ENCODE measurements around the gene SETMAR.
"Not testable (repeated sequence)": the region's sequence is repeated elsewhere in the genome, so short reads cannot be mapped to it uniquely, and the experiment has no call there.

SETMAR gene

GRCh38 chr3:4303187-4304123 lies at the start of gene SETMAR:
Gene SETMAR, plus strand, starts transcription at chr3:4303369. Its CDS starts 2 bp downstream, at chr3:4303371.
- H3K4me1 Mint-ChIP-seq (ENCODE audit: low read depth): peaks cover 15% of the 10 kb centered on the region
- H3K27me3 Mint-ChIP-seq (ENCODE audit: low read depth): peaks cover 5% of the 10 kb centered on the region
- peak within 1 kb of the TSS; percentile 96 for H3K4me3 Mint-ChIP-seq
- H3K27ac Mint-ChIP-seq: peak within 1 kb of the TSS; percentile 99
- no peaks in the 10 kb centered on the region for H3K9me3 Mint-ChIP-seq
- peaks cover 3% of the 10 kb centered on the region for H3K36me3 Mint-ChIP-seq (ENCODE audit: low read depth)

- H3K4me3 Mint-ChIP-seq: no peak overlapping the region
- H3K27me3 Mint-ChIP-seq (ENCODE audit: low read depth): no peaks in the 10 kb centered on the region
- no peaks in the 10 kb centered on the region for H3K36me3 Mint-ChIP-seq (ENCODE audit: low read depth)
- no peaks in the 10 kb centered on the region for H3K9me3 Mint-ChIP-seq
- no peak overlapping the region for H3K27ac Mint-ChIP-seq
- H3K4me1 Mint-ChIP-seq (ENCODE audit: low read depth): no peaks in the 10 kb centered on the region
Observed at GRCh38 chr3:4261406-4261805, 41.8 kb upstream of the SETMAR start.

- H3K27ac Mint-ChIP-seq: no peak overlapping the region
- H3K4me3 Mint-ChIP-seq: no peak overlapping the region
- no peaks in the 10 kb centered on the region for H3K36me3 Mint-ChIP-seq (ENCODE audit: low read depth)
- no peaks in the 10 kb centered on the region for H3K9me3 Mint-ChIP-seq
- no peaks in the 10 kb centered on the region for H3K27me3 Mint-ChIP-seq (ENCODE audit: low read depth)
- no peaks in the 10 kb centered on the region for H3K4me1 Mint-ChIP-seq (ENCODE audit: low read depth)
Observed at GRCh38 chr3:4264040-4264439, 39.1 kb upstream of the SETMAR start.

- Mint-ChIP-seq H3K4me3 (no peak overlapping the region), H3K36me3 (ENCODE audit: low read depth) (no peaks in the 10 kb centered on the region), H3K4me1 (ENCODE audit: low read depth) (no peaks in the 10 kb centered on the region), H3K27ac (no peak overlapping the region), H3K9me3 (no peaks in the 10 kb centered on the region), H3K27me3 (ENCODE audit: low read depth) (peaks cover 4% of the 10 kb centered on the region)
Observed at GRCh38 chr3:4270720-4271119, 32.4 kb upstream of the SETMAR start.

GRCh38 chr3:4271834-4272233 lies 31.3 kb upstream of the SETMAR start:
- Mint-ChIP-seq H3K27ac (no peak overlapping the region), H3K4me1 (ENCODE audit: low read depth) (no peaks in the 10 kb centered on the region), H3K4me3 (no peak overlapping the region), H3K27me3 (ENCODE audit: low read depth) (peaks cover 4% of the 10 kb centered on the region), H3K9me3 (no peaks in the 10 kb centered on the region), H3K36me3 (ENCODE audit: low read depth) (no peaks in the 10 kb centered on the region)

GRCh38 chr3:4279516-4280105 lies 23.6 kb upstream of the SETMAR start:
- no peaks in the 10 kb centered on the region for H3K9me3 Mint-ChIP-seq

GRCh38 chr3:4281991-4282390 lies 21.2 kb upstream of the SETMAR start:
- Mint-ChIP-seq H3K9me3 (no peaks in the 10 kb centered on the region), H3K4me1 (ENCODE audit: low read depth) (no peaks in the 10 kb centered on the region), H3K36me3 (ENCODE audit: low read depth) (no peaks in the 10 kb centered on the region), H3K4me3 (no peak overlapping the region), H3K27ac (no peak overlapping the region), H3K27me3 (ENCODE audit: low read depth) (peaks cover 27% of the 10 kb centered on the region)

More at GRCh38 chr3:4279516-4280105, 23.6 kb upstream of the SETMAR start:
- H3K4me1 Mint-ChIP-seq (ENCODE audit: low read depth): no peaks in the 10 kb centered on the region
- H3K36me3 Mint-ChIP-seq (ENCODE audit: low read depth): no peaks in the 10 kb centered on the region
- no peak overlapping the region for H3K27ac Mint-ChIP-seq
- H3K4me3 Mint-ChIP-seq: no peak overlapping the region
- H3K27me3 Mint-ChIP-seq (ENCODE audit: low read depth): peaks cover 27% of the 10 kb centered on the region

GRCh38 chr3:4284865-4285264 lies 18.3 kb upstream of the SETMAR start:
- no peak overlapping the region for H3K4me3 Mint-ChIP-seq
- peaks cover 36% of the 10 kb centered on the region for H3K27me3 Mint-ChIP-seq (ENCODE audit: low read depth)
- H3K36me3 Mint-ChIP-seq (ENCODE audit: low read depth): no peaks in the 10 kb centered on the region
- H3K4me1 Mint-ChIP-seq (ENCODE audit: low read depth): no peaks in the 10 kb centered on the region
- no peak overlapping the region for H3K27ac Mint-ChIP-seq
- no peaks in the 10 kb centered on the region for H3K9me3 Mint-ChIP-seq

GRCh38 chr3:4289044-4289443 lies 14.1 kb upstream of the SETMAR start:
- Mint-ChIP-seq H3K36me3 (ENCODE audit: low read depth) (no peaks in the 10 kb centered on the region), H3K4me3 (no peak overlapping the region), H3K9me3 (no peaks in the 10 kb centered on the region)

GRCh38 chr3:4290272-4290893 lies 12.8 kb upstream of the SETMAR start:
- Mint-ChIP-seq H3K9me3 (no peaks in the 10 kb centered on the region), H3K4me3 (no peak overlapping the region), H3K4me1 (ENCODE audit: low read depth) (no peaks in the 10 kb centered on the region), H3K27ac (no peak overlapping the region), H3K27me3 (ENCODE audit: low read depth) (peaks cover 15% of the 10 kb centered on the region), H3K36me3 (ENCODE audit: low read depth) (no peaks in the 10 kb centered on the region)

More at GRCh38 chr3:4289044-4289443, 14.1 kb upstream of the SETMAR start:
- H3K27me3 Mint-ChIP-seq (ENCODE audit: low read depth): peaks cover 15% of the 10 kb centered on the region
- H3K4me1 Mint-ChIP-seq (ENCODE audit: low read depth): no peaks in the 10 kb centered on the region
- no peak overlapping the region for H3K27ac Mint-ChIP-seq

GRCh38 chr3:4292301-4292700 lies 10.9 kb upstream of the SETMAR start:
- no peaks in the 10 kb centered on the region for H3K9me3 Mint-ChIP-seq
- H3K27ac Mint-ChIP-seq: no peak overlapping the region
- H3K4me3 Mint-ChIP-seq: no peak overlapping the region
- no peaks in the 10 kb centered on the region for H3K4me1 Mint-ChIP-seq (ENCODE audit: low read depth)
- peaks cover 15% of the 10 kb centered on the region for H3K27me3 Mint-ChIP-seq (ENCODE audit: low read depth)
- H3K36me3 Mint-ChIP-seq (ENCODE audit: low read depth): no peaks in the 10 kb centered on the region

- Mint-ChIP-seq H3K27ac (no peak overlapping the region), H3K4me3 (no peak overlapping the region), H3K27me3 (ENCODE audit: low read depth) (peaks cover 8% of the 10 kb centered on the region), H3K9me3 (no peaks in the 10 kb centered on the region), H3K4me1 (ENCODE audit: low read depth) (no peaks in the 10 kb centered on the region), H3K36me3 (ENCODE audit: low read depth) (no peaks in the 10 kb centered on the region)
Observed at GRCh38 chr3:4294616-4295327, 8.4 kb upstream of the SETMAR start.

GRCh38 chr3:4296454-4296853 lies 6.7 kb upstream of the SETMAR start:
- not testable (repeated sequence) for H3K36me3 Mint-ChIP-seq (ENCODE audit: low read depth); H3K9me3 Mint-ChIP-seq; H3K4me3 Mint-ChIP-seq; H3K27ac Mint-ChIP-seq; H3K4me1 Mint-ChIP-seq (ENCODE audit: low read depth); H3K27me3 Mint-ChIP-seq (ENCODE audit: low read depth)

GRCh38 chr3:4297486-4297885 lies 5.7 kb upstream of the SETMAR start:
- Mint-ChIP-seq H3K9me3 (no peaks in the 10 kb centered on the region), H3K27me3 (ENCODE audit: low read depth) (peaks cover 5% of the 10 kb centered on the region), H3K27ac (no peak overlapping the region), H3K4me3 (no peak overlapping the region), H3K36me3 (ENCODE audit: low read depth) (no peaks in the 10 kb centered on the region), H3K4me1 (ENCODE audit: low read depth) (no peaks in the 10 kb centered on the region)

Data from T-helper 1 cell treated with Interleukin-12 subunit alpha and Interleukin-12 subunit beta and Interleukin-4 antibody, amounts not matched to agents 30 μg/mL and 1 μg/mL, for 36 hours (primary cell).